ENCODE data around the gene SH2D3C.

Gene SH2D3C

DNA sequence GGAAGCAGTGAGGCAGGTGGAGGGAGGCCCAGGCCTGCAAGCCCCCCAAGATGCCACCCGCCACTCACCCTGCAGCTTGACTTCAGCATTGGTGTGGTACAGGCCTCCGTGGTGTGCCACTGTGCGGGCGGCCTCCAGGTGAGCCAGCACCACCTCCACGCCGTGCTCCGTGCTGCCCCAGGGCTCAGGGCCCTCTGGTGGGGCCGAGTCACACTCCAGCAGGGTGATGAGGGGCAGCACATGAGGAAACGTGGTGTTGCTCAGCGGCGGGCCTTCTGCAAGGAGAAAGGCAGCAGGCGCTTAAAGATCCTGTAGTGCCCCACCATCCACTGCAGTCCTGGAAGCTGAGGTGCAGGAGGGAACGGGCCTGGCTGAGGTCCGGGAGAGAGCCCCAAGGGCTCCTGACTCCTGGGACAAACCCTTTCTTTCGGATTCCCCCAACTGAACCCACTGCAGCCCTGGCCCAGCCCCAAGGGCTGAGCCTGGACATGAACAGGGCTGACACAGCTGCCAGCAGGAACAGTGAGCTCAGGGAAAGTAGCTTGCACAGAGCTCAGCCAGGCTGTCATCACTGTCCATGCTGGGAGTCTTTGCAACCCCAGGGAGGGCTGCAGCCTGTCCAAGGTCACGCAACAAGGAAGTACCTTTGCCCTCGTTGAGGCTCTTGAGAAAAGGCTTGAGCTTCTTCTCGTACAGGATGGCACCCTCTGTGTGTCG, 38.7 kb downstream of the SH2D3C start:
- DNase-seq (ENCODE audit: low read depth in 2 of 2) = no peak

DNA sequence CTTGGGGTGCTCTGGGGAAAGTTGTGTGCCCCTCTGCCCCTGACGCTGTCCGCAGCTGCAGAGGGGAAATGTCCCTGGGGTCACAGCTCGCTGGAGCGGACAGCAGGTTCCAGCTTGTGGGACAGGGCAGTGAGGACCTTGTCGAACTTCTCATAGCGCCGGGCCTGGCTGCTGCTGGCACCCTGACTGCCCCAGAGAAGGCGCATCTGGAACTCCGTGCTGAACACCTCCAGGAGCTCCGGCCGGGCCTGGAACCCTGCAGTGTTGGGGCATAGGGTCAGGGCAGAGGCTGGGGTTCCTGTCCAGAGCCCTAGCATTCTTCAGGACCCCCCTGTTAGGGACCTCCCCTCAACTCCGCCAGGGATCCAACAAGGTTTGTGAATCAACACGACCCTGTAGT, 39.8 kb downstream of the SH2D3C start:
- no peak for DNase-seq (ENCODE audit: low read depth in 2 of 2)

DNA sequence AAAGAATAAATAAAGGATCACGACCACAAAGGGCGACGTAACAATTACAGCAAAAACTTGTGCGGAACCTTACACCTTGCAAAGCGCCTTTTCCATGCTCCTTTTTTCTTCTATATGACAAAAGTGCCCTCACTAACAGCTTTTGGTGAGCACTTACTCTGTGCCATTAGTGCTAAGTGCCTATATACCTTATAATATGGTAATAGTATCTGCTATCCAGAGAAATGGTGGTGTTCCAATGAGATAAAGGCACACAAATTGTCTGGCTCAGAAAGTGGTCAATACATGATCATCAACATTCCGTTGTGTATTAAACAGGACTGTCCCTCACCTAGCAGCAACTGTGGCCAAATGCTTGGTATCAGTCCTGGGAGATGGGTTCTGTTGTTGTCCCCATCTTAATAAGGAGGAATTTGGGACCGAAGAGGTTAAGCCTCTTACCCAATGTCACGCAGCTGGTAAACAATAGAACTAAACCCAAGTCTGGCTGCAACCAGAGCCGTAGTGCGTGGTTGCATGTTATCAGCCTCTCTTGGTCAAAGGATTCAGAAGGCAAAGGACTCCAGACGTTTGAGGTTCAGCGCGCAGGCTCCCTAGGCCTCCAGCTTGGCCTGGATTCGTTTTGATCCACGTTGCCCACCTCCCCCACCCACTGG, 42.8 kb downstream of the SH2D3C start:
- no peak for DNase-seq (ENCODE audit: low read depth in 2 of 2)

DNA sequence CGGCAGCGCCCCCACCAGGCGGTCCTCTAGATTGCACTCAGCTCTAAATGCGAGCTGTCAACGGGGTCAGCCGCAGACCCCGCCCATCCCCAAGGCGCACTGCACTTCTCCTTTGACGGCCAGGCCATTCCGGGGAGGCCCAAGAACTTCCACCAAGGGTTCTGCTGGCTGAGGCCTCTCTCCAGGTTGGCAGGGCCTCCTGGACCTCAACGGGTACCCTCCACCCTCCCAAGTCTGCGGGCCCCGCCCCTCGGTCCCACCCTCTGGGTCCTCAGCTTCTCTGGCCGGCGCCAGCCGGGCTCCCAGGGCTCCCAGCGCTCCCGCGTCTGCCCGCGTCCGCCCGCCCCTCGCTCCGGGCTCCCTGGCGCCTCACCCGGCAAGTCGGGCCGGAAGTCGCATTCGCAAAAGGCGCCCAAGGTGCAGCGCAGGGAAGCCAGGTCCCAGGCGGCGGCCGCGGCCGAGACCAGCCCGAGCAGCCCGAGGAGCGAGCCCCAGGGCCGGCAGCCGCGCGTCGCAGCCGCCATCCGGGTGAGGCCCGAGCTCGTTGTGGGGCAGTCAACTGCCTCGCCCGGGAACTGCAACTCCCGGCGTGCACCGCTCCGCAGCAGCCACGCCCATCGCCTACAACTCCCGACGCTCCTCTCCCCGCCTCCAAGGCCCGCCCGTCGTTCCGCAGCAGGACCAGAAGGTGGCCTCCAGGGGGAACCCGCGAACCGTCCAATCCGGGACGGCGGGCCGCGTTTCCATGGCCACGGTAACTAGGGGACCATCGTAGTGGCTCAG, 43.5 kb downstream of the SH2D3C start, which contains the start of gene TOR2A:
TSS of gene TOR2A (minus strand) at position 548 of the 783 bp plus-strand sequence. CDS start at position 524, 24 bp downstream.
- peak; percentile 95 to 96 for DNase-seq (ENCODE audit: low read depth in 2 of 2)

DNA sequence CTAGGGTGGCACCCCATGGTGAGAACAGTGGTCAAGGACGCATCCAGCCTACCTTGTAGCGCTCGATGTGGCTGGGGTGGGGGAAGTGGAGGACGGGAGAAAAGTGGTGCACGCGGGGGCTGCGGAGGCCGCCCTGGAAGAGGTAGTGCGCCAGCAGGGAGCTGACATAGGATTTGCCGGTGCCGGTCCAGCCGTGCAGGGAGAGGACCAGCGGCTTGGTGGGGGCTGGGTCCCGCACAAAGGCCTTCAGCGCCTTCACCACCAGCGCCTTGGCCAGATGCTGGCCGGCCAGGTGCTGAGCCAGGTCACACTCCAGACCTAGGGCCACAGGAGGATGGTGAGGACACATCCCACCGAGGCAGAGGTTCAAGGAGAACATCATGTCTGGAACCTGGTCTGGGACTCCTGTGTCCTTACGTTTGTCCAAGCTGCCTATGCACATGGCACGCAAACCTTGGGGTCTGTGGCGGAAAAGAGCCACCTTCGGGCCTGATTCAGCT, 44.2 kb downstream of the SH2D3C start:
- no peak for DNase-seq (ENCODE audit: low read depth in 2 of 2)

DNA sequence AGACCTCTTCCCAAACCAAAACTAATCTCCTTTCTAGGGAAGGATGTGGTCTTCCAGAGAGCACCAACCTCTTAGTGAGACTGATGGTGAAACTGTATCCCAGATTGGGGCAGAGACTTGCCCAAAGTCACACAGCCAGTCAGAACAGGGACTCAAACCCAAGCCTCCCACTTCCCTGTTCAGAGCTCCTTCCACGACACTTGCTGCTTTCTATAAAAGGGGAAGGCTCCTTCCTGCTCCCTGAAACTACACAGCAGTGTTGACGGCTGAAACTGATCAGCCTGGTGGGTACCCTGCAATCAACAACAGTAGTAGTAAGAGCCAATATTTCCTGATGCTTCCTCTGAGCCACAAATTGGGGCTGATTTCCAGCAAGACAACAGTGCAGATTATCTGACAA, 44.9 kb downstream of the SH2D3C start:
- DNase-seq (ENCODE audit: low read depth in 2 of 2) = no peak

DNA sequence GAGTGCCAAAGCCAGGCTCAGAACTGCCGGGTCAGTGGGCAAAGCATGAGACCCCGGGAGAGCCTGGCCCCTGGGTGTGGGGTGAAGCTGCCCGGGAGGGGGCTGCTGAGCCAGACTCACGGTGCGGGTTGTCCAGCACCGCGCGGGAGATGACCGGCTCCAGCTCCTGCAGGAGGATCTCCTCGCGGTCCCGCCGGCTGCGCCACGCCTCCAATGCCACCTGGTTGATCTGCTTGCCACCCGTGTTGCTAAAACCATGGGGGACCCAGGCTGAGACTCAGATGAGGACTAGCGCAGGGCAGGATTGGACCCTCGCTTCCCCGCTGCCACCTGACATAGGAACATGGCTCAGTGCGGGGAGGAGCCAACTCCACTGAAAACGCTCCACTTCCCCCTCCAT, 46.0 kb downstream of the SH2D3C start:
- DNase-seq (ENCODE audit: low read depth in 2 of 2) = no peak

DNA sequence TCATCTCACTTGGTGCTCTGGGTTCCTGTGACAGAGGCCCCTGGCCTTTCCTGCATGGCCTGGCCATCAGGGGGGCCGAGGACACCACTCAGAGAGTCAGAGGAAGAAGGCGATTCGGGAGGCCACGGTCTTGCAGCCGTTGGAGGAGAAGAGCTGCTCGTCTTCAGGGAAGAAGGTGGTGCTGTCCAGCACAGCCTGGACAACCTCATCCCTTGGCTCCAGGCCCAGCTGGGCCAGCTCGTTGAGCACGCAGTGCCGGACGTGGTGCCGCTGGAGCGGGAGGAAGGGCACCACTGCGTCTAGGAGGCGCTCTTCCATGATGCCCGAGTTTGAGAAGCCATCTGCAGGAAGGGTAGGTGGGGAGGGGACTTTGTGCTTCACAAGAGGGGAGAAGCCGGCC, 46.5 kb downstream of the SH2D3C start:
- DNase-seq (ENCODE audit: low read depth in 2 of 2) = no peak

DNA sequence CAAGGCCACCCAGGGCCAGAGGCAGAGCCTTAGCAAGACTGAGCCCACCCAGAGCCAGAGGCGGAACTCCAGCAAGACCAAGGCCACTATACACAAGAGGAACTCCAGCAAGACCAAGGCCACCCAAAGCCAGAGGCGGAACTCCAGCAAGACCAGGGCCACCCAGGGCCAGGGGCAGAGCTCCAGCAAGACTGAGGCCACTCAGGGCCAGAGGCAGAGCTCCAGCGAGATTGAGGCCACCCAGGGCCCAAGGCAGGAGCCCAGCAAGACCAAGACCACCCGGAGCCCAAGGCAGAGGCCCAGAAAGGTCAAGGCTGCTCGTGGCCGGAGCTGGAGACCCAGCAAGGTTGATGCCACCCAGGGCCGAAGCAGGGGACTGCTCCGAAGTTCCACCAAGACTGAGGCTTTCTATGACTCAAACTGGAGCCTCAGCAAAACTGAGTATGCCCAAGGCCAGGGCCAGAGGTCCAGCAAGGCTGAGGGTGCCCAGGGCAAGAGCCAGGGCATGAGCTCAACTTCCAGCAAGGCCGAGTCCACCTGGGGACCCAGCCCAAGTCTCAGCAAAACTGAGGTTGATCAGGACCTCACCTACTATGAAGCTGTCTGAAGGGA, 47.6 kb downstream of the SH2D3C start:
- no peak for DNase-seq (ENCODE audit: low read depth in 2 of 2)

DNA sequence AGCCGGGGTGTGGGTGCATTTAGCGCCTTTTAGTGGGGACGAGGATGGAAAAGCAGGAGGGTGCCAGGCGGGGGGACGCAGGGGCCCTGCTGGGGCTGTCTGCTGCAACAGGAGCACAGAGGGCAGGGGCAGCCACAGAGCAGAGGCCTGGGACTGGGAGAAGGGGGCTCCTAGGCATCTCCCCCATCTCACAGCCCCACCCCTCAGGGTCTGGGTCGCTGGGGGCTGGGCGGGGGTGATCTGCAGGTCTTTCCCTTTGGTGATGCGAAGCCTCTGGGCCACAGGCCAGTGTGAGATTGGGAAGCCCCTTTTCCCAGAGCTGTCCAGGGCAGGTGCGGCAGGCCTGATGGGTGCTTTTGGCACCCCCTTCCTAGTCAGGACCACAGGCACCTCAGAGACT, 48.2 kb downstream of the SH2D3C start:
- no peak for DNase-seq (ENCODE audit: low read depth in 2 of 2)

DNA sequence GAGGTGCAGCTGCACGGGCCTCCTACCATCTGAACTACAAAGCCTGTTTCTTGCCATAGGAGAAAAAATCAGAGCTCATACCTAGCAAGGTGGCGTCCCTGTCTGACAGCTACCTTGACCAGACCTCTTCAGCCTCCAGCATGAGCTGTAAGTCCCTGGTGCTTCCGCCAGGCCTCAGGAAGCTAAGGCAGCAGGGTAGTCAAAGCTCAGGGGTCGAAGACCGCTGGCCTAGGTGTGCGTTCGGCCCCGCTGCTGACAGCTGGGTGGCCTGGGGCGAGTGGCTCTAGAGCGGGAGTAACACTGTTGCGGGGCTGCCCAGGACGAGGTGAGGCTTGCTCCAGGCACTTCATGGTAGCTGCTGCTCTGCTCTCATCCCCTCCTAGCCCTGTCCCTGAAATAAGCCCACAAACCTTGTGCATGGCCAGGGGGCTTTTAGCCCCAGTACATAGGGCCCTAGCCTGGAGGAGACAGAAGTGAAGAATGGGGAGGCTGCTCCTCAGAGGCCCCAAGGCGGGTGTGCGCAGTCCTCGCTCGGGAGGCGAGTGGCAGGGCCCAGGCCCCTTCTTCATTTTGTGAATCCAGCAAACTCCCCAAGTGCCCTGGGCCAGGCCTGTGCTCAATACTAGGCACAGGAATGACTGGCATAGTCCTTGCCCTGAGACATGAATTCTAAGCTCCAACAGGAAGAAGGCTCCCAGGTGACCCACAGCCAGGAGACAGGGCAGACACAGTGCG, 48.8 kb downstream of the SH2D3C start:
- DNase-seq (ENCODE audit: low read depth in 2 of 2) = no peak

DNA sequence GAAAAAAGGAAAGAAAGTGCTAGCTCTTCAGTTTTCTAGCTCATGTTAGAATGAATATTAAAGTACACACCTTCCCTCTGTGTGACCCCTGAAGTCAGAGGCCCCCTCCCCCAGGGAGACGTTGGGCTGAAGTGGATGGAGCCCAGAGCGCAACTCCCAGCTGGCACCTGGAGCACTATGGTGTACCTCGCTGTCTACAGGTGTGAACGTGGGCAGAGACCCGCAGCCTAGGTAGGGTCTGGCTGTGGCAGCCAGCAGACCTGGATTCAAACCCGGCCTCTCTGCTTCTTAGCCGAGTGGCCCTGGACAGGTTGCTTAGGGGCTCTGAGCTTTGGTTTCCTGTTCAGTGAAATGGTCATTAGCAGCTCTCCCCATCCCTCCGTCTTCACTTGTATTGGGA, 49.7 kb downstream of the SH2D3C start:
- no peak for DNase-seq (ENCODE audit: low read depth in 2 of 2)

DNA sequence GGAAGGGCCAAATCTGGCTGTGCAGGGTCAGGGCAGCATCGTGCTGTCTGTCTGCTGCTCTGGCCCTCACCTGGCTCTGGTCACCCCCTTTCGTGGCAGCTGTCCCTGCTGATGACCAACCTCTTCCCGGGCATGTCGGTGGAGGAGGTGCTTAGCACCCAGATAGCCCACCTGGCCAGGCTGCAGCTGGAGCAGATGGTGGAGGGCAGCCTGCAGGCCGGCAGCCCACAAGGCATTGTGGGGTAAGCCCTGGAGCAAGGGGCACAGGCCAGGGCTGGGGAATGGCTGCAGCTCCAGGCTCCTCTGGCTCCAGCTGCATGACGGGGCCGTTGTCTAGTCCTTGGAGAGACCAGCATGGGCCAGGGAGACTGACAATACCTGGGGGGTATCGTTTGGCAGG, 51.6 kb downstream of the SH2D3C start:
- no peak for DNase-seq (ENCODE audit: low read depth in 2 of 2)

DNA sequence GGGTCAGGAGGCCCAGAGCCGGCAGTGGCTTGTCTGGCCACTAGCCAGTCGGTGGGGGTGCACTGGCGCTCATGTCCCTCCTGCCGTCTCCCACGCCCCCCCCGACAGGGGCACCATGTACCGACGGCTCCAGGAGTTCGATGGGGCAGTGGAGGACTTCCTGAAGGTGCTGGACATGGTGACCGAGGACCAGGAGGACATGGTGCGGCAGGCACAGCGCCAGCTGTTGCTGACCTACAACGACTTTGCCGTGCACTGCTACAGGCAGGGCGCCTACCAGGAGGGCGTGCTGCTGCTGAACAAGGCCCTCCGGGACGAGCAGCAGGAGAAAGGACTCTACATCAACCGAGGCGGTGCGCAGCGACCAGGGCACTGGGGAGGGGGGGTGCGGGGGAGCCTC, 54.5 kb downstream of the SH2D3C start:
- DNase-seq (ENCODE audit: low read depth in 2 of 2) = no peak

DNA sequence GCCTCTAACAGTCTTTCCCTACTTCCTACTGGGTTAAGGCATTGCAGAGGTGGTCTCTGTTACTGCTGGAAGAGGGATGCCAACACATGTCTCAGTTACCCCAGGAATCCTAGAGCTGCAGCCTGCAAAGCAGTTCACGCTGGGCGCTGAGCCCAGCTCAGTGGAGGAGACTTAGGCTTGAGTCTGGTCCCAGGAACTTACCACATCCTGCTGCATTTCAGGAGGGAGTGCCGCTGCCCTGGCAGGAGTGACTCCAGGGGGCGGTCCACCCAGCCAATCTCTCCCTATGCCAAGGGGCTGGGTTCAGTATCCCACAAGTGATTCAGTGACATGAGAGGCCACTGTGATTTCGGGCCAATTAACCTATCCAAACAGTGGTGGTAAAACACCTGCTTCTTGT, 55.0 kb downstream of the SH2D3C start:
- DNase-seq (ENCODE audit: low read depth in 2 of 2) = no peak

DNA sequence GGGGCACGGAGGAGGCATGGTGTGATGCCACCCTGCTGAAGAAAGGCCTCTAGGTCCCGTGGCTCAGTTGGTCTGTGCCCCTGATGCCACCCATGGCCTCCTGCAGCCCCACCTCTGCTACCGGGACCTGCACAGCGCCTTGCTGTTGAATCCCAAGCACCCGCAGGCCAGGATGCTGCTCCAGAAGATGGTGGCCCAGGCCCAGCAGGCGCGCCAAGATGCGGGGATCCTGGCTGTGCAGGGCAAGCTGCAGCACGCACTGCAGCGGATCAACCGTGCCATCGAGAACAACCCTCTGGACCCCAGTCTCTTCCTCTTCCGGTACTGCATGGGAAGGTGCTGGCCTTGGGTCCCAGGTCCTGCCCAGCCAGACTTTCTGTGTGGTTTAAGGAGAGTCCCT, 55.5 kb downstream of the SH2D3C start:
- no peak for DNase-seq (ENCODE audit: low read depth in 2 of 2)

DNA sequence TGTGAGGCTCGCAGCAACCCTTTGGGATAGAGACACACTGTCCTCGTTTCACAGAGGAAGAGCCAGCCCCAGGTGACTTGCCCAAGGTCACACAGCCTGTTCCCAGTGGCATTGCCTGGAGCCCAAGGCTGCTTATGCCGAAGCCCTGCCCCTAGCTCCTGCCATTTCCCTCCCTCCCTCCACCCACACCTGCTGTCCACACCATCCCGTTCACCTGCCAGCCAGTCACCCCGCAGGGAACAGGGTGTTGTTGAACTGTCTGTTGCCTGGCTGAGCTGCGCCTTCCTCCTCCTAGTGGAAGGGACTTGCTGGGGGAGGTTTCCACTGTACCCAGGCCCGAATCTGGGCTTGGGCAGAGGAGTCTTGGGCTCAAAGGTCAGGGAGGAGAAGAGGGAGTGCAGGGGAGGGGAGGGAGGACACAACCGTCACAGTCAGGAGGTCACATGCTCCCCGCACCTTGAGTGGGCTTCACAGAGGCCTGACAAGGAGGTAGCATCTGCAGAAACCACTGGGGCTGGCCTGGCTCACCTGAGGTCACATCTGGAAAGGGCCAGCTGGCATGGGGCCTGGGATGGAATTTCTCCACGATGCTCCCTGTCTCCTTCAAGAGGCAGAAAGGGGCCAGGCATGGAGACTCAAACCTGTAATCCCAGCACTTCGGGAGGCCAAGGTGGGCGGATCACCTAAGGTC, 56.3 kb downstream of the SH2D3C start:
- no peak for DNase-seq (ENCODE audit: low read depth in 2 of 2)

DNA sequence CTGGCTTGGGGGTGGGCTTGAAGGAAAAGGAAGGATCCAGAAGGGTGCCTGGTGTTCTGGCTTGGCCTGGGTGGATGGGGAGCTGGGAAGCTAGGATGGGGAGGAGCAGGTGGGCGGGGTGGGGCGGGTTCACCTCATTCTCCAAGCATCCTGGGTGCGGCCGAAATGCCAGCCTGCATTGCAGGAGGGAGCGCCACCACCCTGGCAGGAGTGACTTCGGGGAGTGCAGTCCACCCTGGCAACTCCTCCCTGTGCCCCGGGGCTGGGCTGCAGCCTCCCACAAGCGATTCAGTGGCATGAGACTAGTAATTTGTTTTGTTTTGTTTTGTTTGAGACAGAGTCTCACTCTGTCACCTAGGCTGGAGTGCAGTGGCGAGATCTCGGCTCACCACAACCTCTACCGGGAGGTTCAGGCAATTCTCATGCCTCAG, 57.1 kb downstream of the SH2D3C start:
- DNase-seq (ENCODE audit: low read depth in 2 of 2) = no peak

DNA sequence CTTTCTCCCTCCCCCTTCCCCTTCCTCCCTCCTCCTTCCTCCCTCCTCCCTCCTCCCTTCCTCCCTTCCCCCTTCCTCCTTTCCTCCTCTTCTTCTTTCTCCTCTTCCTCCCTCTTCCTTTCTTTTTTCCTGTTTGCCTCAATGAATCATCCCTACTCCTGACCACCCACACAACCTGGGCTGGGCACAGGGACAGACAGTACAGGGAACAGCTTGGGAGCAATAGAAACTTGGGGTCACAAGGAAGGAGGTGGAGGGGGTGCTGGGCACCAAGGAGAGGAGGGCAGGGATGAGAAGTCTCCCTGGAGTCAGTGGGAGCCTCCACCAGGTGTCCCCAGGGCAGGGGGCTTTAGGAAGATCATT, 57.6 kb downstream of the SH2D3C start:
- DNase-seq (ENCODE audit: low read depth in 2 of 2) = no peak

DNA sequence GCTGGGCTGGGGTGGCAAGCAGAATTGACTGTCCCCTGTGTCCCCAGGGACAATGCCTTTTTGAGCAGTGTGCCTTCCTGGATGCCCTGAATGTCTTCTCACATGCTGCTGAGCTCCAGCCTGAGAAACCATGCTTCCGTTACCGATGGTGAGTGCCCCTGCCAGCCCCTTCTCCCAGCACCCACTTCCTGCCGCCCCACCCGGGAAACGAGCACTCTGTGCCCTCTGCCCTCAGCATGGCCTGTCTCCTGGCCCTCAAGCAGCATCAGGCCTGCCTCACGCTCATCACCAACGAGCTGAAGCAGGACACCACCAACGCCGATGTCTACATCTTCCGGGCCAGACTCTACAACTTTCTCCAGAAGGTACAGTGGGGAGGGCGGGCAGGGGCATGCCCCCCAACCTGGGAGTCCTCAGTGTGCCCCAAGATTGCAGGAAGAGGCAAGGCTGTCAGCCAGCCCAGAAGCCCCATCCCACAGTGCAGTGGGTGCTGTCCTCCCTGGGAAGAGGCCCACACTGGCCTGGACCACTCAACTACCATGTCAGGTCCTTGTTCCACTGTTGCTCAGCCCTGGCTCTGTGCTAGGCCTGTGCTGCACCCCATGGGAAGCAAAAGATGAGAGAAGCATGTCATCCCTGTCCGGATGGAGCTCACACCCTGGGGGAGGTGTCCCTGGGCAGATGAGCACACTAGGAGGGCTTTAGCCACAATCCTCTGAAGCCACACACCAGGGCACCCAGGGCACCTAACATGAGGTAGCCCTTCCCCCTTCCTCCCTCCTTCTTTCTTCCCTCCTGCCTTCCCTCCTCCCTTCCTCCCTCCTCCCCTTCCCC, 58.2 kb downstream of the SH2D3C start:
- DNase-seq (ENCODE audit: low read depth in 2 of 2) = no peak

Data from activated CD8-positive, alpha-beta memory T cell treated with anti-CD3 and anti-CD28 coated beads for 4 hours (primary cell).